HL-60 (cell line): ENCODE data around the gene CAPRIN2.

Experiments
- GABPA ChIP-seq: IDR thresholded peaks from 2 replicates; pipeline ENCODE4 v1.6.1; 2012; ENCODE audit warnings: low read depth
- POLR2AphosphoS5 ChIP-seq: IDR thresholded peaks from 2 replicates; pipeline ENCODE4 v1.6.1; 2012; ENCODE audit warnings: low read depth
- SPI1 ChIP-seq: IDR thresholded peaks from 2 replicates; pipeline ENCODE4 v1.6.1; 2012; ENCODE audit warnings: low read depth, mild to moderate bottlenecking, borderline replicate concordance
- TF ChIP-seq, protein P1 (sequence below): IDR thresholded peaks from one replicate; pipeline ENCODE4 v1.5.1; 2011; ENCODE audit warnings: low read length, control low read depth, inconsistent platforms; ENCODE audit not compliant: insufficient read depth
- TF ChIP-seq, protein P2 (sequence below): IDR thresholded peaks from 2 replicates; pipeline ENCODE4 v1.6.1; 2012; ENCODE audit warnings: low read depth; ENCODE audit not compliant: insufficient replicate concordance

- TF ChIP-seq, protein P1, sequence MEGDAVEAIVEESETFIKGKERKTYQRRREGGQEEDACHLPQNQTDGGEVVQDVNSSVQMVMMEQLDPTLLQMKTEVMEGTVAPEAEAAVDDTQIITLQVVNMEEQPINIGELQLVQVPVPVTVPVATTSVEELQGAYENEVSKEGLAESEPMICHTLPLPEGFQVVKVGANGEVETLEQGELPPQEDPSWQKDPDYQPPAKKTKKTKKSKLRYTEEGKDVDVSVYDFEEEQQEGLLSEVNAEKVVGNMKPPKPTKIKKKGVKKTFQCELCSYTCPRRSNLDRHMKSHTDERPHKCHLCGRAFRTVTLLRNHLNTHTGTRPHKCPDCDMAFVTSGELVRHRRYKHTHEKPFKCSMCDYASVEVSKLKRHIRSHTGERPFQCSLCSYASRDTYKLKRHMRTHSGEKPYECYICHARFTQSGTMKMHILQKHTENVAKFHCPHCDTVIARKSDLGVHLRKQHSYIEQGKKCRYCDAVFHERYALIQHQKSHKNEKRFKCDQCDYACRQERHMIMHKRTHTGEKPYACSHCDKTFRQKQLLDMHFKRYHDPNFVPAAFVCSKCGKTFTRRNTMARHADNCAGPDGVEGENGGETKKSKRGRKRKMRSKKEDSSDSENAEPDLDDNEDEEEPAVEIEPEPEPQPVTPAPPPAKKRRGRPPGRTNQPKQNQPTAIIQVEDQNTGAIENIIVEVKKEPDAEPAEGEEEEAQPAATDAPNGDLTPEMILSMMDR, result no peak
- TF ChIP-seq POLR2AphosphoS5 (no peak), GABPA (no peak), SPI1 (no peak)
- TF ChIP-seq, protein P2, sequence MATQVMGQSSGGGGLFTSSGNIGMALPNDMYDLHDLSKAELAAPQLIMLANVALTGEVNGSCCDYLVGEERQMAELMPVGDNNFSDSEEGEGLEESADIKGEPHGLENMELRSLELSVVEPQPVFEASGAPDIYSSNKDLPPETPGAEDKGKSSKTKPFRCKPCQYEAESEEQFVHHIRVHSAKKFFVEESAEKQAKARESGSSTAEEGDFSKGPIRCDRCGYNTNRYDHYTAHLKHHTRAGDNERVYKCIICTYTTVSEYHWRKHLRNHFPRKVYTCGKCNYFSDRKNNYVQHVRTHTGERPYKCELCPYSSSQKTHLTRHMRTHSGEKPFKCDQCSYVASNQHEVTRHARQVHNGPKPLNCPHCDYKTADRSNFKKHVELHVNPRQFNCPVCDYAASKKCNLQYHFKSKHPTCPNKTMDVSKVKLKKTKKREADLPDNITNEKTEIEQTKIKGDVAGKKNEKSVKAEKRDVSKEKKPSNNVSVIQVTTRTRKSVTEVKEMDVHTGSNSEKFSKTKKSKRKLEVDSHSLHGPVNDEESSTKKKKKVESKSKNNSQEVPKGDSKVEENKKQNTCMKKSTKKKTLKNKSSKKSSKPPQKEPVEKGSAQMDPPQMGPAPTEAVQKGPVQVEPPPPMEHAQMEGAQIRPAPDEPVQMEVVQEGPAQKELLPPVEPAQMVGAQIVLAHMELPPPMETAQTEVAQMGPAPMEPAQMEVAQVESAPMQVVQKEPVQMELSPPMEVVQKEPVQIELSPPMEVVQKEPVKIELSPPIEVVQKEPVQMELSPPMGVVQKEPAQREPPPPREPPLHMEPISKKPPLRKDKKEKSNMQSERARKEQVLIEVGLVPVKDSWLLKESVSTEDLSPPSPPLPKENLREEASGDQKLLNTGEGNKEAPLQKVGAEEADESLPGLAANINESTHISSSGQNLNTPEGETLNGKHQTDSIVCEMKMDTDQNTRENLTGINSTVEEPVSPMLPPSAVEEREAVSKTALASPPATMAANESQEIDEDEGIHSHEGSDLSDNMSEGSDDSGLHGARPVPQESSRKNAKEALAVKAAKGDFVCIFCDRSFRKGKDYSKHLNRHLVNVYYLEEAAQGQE, result no peak
Measured at GRCh38 chr12:30756074-30756473, 1.3 kb upstream of the CAPRIN2 start.
